Umbilical cord (tissue), 2 donors: ENCODE results near the gene DDX49. TPM values are rescaled to one million over a fixed set of nuclear protein-coding genes. Genes with fewer than 3 reads are reported as not detected.
A peak's percentile ranks its signal among the peaks of the same experiment; 100 is the strongest.
"Not testable (repeated sequence)": the region's sequence is repeated elsewhere in the genome, so short reads cannot be mapped to it uniquely, and the experiment has no call there.

ENCODE experiments used
- DNase-seq: peaks from one replicate; pipeline ENCODE4 v3.0.0-alpha.2; 2015; ENCODE audit warnings: low spot score
- total RNA-seq: library from RNA; depleted of rRNA; stranded (reverse); fragments of >200 nt; gene quantifications from one replicate; pipeline ENCODE4 v1.2.3, GENCODE V29; 2014; ENCODE audit warnings: low replicate concordance; ENCODE audit not compliant: insufficient read depth

The DDX49 gene
- total RNA-seq, 1 donor from 2014 or later, result 39.5 TPM

DNA sequence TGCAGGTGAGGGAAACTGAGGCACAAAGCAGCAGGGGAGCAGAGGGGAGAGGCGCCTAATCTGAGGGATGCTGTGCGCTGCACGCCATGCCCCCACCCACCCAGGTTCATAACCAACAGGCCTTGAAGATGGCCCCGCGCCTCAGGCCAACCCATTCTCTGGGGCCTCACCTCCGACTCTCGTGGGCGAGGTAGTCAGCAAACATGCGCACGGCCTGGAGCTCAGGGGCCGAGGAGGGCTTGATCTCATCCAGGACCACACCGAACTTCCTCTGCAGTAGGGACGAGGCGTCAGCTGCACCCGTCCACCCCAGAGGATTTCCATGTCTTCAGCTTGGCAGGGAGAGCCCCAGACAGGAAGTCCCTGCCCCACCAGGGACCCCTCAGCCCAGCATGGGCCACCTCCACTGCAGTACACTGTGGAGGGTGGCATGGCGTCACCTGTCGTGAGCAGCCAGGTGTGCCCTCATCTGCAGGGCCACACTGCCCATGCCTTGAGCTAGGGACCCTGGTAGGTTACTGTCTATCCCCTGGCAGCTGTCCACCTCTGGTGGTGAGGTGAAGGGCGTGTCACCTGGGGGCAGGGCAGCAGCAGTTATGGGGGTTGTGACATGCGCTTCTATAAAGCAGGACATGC lies 8.6 kb upstream of the DDX49 start:
- no peak for DNase-seq

DNA sequence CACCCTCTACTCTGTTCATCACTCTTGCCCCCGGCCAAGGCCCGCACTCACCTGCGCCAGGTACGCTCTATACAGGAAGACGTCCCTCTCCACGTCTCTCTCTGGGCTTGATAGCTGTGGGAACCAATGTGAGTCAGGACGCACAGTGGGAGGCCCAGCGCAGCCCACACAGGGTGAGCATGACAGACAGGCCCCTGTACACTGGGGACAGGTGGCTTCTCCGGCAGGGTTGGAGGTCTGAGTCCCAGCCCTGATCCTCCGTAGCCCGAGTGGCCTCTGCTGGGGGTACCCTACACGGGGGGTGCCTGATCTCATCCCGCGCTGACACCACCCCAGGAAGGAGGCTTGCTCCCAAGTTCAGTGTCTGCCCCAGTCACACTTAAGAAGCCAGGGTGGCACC lies 6.6 kb upstream of the DDX49 start:
- DNase-seq, result no peak

DNA sequence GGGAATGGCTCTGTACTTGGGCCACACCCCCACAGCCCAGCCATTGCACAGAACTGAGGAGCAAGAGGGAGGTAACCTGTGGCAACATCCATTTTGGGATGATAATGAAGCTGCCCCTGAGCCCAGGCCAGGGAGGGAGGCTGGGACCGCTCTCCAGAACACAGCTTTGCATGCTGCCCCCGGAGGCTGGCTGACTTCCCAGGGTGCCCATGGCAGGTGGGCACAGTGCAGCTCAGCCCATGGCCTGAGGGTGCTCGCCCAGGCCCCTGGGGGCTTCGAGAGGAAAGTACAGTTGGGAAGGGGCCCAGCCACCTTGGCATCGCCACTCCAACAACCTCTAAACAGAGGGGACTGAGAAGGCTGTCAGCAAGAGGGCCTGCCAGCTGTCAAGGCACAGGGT lies 6.0 kb upstream of the DDX49 start:
- no peak for DNase-seq

DNA sequence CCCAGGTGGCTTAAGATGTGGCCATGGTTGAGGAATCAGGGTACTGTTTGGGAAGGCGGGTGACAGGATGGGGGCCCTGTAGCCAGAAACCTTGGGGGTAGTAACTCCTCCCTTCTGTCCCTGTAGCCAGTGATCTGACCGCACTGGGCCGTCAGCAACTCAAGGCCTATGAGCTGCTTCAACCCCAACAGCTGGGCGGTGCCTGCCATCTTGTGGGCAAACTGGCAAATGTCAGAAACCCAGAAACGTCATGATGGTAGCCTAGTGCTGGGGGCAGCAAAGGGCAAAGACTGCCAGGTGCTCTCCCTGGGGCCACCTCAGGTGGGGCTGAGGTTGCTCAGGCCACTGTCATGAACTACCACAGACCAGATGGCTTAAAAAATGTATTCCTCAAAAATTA lies 3.9 kb upstream of the DDX49 start:
- no peak for DNase-seq

DNA sequence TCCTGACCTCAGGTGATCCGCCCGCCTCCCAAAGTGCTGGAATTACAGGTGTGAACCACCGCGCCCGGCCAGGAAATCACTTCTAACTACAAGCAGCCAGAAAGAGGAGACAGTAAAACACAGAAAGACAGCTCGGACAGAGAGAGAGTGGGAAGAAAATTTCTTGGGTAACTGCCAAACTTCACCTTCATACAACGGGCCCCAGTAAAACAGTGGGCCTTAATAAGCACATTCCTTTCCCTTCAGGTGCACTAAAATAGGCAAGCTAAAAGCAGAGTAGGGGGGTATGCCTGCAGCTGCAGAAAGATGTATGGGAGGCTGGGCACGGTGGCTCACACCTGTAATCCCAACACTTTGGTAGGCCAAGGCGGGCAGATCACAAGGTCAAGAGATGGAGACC lies 1.9 kb upstream of the DDX49 start:
- not testable (repeated sequence) for DNase-seq

GRCh38 chr19:18919900-18920214 lies 342 bp downstream of the DDX49 start:
- DNase-seq, result no peak

DNA sequence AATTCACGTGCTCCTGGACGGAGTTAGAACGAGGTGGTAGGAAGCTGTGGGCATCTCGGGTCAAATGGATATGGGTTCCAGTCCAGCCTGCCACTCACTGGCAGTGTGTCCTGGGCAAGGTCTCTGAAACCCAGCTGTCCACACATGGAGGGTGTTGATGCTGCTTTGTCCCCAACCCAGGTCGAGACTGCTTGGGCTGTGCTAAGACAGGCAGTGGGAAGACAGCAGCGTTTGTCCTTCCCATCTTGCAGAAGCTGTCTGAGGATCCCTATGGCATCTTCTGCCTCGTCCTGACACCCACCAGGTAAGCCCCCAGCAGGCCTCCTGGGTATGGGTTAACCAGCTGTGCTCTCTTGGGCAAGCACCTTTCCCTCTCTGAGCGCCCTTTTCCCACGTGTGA lies 885 bp downstream of the DDX49 start:
- DNase-seq, result no peak

DNA sequence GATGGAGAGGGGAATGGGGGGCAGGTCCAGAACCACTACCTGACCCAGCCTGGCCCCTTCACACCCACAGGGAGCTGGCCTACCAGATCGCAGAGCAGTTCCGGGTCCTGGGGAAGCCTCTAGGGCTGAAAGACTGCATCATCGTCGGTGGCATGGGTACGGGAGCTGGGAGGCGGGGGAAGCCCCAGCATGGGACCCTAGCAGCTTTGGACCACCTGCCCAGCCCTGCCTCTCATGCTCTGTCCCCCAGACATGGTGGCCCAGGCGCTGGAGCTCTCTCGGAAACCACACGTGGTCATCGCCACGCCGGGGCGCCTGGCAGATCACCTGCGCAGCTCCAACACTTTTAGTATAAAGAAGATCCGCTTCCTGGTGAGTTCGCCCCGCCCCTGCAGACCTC lies 2.1 kb downstream of the DDX49 start:
- DNase-seq, result no peak

DNA sequence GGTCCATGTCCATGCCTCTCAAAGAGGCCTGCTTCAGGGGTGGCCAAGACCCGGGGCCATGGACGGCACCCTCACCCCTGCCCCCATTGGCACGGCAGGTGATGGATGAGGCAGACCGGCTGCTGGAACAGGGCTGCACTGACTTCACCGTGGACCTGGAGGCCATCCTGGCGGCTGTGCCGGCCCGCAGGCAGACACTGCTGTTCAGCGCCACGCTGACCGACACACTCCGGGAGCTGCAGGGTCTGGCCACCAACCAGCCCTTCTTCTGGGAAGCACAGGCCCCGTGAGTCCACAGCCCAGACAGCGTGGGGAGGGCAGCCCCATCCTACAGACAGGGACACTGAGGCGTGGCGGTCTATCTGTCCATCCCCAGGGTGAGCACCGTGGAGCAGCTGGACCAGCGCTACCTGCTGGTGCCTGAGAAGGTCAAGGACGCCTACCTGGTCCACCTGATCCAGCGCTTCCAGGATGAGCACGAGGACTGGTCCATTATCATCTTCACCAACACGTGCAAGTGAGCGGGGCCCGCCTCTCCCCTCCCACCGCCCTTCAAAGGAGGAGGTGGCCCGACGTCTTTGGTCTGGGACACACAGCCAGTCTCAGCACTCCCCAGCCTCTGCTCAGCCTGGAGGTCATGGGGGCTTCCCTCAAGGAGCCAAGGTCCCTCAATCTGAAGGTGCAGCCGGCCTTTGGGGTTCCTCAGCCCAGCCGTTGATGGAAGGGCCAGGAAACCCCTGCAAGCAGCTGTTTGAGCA lies 2.9 kb downstream of the DDX49 start:
- DNase-seq, result no peak

GRCh38 chr19:18924684-18925213 lies 5.2 kb downstream of the DDX49 start:
- no peak for DNase-seq

GRCh38 chr19:18928018-18928805 lies 8.7 kb downstream of the DDX49 start:
- DNase-seq, result no peak

DNA sequence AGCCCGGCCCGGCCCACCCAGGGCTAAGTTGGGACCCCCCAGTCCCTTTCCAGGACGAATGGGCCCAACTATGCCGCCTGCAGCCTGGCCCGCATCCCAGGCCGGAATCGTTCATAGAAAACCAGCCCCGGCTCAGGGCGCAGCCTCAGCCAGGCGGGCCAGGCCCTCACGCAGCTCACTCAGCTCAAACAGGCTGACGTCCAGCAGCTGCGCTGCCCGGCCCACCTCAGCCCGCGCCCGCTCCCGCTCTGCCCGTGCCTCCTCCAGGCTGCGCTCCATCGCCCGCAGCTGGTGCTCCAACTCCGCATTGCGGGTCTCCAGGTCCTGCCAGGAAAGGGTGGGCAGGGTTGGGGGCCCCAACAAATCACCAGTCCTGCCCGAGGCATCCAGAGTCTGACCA lies 9.8 kb downstream of the DDX49 start:
- no peak for DNase-seq

DNA sequence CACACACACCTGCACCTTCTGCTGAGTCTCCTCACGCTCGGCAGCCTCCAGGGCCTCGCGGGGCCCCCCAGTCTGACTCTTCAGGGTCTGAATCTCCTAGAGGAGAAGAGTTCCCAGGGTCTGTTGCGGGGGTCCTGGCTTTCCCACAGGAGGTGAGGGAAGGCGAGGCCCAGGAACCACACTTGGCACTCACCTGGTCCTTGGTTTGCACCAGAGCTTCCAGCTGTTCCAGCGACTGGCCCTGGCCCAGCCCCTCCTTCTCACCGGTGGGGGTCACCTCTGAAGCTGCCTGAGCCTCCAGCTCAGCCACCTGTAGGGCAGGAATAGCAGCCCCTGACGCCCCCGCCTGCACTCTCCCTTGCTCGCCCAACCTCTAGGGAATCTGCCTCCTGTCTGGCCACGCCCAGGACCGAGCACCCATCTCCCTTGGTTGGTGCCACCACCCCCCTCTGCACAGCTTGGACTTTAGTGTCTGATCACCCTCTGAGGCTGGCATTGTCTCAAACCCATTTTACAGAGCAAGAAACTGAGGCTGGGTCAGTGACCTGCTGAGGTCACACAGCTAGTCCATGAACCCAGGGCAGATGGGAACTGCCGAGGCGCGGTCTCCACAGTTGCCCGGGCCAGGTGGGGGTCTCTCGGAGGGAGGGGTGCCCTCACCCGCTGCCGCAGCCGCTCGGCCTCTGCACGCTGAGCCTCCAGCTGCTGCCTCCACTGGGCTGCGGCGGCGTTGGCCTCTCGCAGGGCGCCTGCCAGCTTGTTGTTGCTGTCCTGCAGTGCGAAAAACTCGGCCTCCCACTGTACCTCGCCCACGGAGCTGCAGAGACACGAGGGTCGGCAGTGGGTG lies 12.0 kb downstream of the DDX49 start:
- DNase-seq, result no peak

DNA sequence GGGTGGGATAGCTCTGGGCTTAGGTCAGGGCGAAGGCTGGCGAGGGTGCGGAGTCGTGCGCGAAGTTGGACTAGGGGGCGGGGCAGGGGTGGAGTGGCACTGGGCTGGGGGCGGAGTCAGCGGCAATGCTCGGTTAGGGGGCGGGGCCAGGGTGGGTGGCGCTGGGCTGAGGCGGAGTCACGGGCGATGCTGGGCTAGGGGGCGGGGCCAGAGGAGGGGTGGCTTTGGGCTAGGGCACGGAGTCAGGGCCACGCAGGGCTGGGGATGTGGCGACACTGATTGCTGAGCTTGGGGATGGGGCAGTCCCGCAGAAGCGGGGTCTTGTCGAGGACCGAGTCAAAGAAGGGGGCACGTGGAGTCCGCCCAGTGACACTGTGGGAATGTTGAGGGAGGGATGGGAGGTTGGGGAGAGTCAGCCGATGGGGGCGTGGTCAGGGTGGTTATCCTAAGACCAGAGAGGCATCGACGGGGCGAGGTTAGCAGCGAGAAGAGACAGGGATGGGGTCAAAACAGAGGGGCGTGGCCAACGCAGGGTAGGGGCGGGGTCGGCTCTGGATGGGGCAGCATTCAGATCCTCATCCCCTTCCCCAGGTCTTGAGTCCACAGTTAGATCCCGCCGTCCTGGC lies 12.8 kb downstream of the DDX49 start:
- peak; percentile 42 for DNase-seq

- no peak for DNase-seq
Observed at GRCh38 chr19:18933297-18933696, 13.8 kb downstream of the DDX49 start.

GRCh38 chr19:18939163-18939562 lies 19.6 kb downstream of the DDX49 start:
- DNase-seq, result no peak

- DNase-seq, result peak; percentile 49
Observed at GRCh38 chr19:18939922-18940768, 20.6 kb downstream of the DDX49 start.

DNA sequence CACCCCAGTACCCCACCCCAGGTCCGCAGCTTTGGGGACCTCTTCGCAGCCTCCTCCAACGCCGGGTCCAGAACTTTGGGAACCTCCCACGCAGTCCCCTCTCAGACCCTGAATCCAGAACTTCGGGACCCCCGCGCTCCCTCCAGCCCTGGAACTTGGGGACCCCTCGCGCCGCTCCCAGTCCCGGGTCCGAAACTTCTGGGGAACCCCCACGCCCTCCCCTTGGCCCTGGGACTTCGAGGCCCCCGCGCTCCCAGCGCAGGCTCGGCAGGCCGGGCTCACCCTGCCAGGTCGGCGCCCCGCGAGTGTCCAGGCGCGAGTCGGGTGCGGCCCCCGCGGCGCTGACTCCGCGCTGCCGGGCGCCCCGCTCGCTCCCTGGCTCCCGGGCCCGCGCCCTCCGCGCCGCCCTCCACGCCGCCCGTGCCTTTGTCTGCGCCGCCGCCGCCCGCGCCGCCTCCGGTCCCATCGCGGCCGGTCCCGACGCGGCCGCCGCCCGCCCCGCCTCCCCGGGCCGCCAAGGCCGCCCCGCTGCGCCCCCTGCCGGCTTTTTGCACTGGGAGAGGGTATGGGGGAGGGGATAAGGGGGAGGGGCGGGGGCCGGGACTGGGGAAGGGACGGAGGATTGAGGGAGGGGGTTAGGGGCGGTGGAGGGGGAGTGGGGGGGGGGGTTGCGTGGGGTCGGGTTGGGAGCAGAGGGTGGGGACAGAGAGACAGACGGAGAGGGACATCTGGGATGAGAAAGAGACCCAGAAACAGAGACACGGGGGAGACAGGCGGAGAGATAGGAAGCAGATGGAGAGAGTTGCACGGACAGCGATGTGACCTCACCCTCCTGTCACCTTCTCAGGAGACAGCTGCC lies 21.5 kb downstream of the DDX49 start, which contains the start of gene HOMER3:
TSS of gene HOMER3 (minus strand) at position 449 of the 859 bp plus-strand sequence. CDS start 2,235 bp downstream, outside the sequence.
- DNase-seq, result peak; percentile 60
